ENCODE data around the gene EIF4G3. TPM values are rescaled to one million over a fixed set of nuclear protein-coding genes. Genes with fewer than 3 reads are reported as not detected.

The EIF4G3 gene
- total and polyA plus RNA-seq, 5 donors, result 17.9 to 48.5 (median 42.7) TPM

DNA sequence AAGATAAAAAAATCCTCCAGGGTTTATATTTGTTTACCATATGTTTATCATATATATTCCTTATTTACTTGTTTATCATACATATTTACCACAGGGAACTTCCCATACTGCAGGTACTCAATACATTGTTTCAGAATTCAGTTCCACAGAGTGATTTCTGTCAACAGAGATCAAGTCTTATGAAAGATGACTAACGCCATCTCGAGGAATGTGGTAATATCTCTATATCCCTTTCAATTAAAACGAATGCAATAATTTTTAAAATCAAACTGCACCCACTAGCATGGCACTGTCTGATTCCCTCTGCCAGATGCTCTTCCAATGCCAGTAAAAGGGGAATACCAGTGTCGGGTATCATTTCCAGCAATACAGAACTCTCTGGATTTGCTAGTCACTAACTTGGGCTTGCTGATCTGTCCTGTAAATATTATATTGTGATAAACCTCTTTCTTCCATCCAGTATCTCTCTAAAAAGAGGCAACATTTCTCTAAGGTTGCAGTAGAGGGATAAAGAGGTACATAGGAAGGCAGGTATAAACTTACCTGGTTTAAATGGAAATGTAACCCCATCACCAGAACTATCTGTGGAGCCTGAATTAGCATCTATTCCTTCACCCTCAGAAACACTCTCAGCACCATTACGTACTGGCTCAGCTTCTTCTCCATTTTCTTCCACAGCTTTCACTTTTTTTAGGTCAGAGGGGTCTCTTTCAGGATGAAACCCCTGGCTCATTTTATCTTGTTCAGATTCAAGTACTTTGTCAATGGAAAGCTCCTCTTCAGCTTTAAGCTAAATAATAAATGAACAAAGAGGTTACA, 277.3 kb downstream of the EIF4G3 start:
- H3K27me3 ChIP-seq (ENCODE audit: control insufficient read depth, insufficient read depth), result no peaks in the 10 kb centered on the region
- ATAC-seq, result no peak
- 93% methylated on average over 5 of the region's 5 CpGs for WGBS
- no peak overlapping the region for H3K4me3 ChIP-seq (ENCODE audit: low read length)
- DNase-seq, result no peak
- no peaks in the 10 kb centered on the region for H3K4me1 ChIP-seq (ENCODE audit: control insufficient read depth, insufficient read depth, low read length)
- no peaks in the 10 kb centered on the region for H3K9me3 ChIP-seq (ENCODE audit: control insufficient read depth, low read length)
- intact Hi-C loops (cut with DNase I), result no loop called here
- H3K27ac ChIP-seq (ENCODE audit: low read length), result no peak overlapping the region

DNA sequence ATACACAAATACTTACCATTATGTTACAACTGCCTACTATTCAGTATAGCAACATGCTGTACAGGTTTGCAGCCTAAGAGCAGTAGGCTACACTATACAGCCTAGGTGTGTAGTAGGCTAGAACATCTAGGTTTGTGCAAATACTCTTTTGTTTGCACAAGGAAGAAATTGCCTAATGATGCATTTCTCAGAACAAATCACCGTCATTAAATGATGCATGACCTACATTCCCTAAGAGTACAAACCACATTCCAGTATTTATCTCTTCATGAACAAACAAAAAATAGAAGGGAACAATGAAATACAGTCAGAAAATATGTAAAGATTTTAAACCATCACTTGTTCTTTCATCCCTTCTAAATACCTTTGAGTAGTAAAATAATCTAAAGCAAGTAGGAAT, 279.9 kb downstream of the EIF4G3 start:
- Histone ChIP-seq H3K9me3 (ENCODE audit: control insufficient read depth, low read length) (no peaks in the 10 kb centered on the region), H3K4me3 (ENCODE audit: low read length) (no peak overlapping the region), H3K27ac (ENCODE audit: low read length) (no peak overlapping the region), H3K4me1 (ENCODE audit: control insufficient read depth, insufficient read depth, low read length) (no peaks in the 10 kb centered on the region), H3K27me3 (ENCODE audit: control insufficient read depth, insufficient read depth) (no peaks in the 10 kb centered on the region)
- WGBS, result 72% methylated on average over 1 of the region's 1 CpG
- DNase-seq (no peak), ATAC-seq (no peak)
- intact Hi-C loops (cut with DNase I), result no loop called here

DNA sequence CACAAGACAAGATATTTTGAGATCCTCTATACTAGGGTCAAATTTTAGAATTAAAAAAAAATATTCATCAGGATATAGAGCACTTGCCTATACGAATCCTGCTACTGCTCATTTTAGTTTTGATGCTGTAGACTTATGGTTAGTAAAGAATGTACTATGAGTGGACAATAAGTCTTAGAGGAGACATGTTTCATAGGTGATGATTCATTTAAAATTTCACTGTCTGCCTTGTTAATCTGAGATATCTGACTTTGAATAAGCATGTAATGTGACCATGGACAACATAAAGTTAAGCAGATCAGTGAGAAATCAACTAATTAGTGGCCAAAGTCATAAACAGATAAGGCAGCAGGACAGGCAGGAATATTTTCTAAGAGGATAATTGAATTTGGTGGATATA, 282.8 kb downstream of the EIF4G3 start:
- no peak for ATAC-seq
- 89% methylated on average over 1 of the region's 1 CpG for WGBS
- Histone ChIP-seq H3K27me3 (ENCODE audit: control insufficient read depth, insufficient read depth) (no peaks in the 10 kb centered on the region), H3K4me1 (ENCODE audit: control insufficient read depth, insufficient read depth, low read length) (no peaks in the 10 kb centered on the region), H3K4me3 (ENCODE audit: low read length) (no peak overlapping the region), H3K9me3 (ENCODE audit: control insufficient read depth, low read length) (no peaks in the 10 kb centered on the region), H3K27ac (ENCODE audit: low read length) (no peak overlapping the region)
- no peak for DNase-seq
- intact Hi-C loops (cut with DNase I), result no loop called here

DNA sequence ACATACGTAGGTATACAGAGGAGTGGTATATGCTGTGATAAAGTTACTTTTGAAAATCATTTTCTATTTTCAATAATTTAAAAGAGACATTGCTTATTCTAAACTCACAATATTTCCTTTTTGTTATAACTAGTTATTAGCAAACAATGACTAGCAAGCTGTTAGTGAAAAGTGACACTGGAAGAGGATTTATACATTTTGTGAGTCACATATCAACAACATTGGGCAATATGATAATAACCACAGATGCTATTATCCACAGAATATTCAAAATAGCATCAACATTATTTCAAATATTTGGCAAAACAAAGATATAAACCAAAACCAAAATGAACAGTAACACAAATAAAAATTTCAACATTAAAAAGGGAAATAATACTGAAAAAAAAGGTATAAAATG, 285.6 kb downstream of the EIF4G3 start:
- no peaks in the 10 kb centered on the region for H3K27me3 ChIP-seq (ENCODE audit: control insufficient read depth, insufficient read depth)
- H3K4me3 ChIP-seq (ENCODE audit: low read length), result no peak overlapping the region
- DNase-seq (no peak), ATAC-seq (no peak)
- intact Hi-C loops (cut with DNase I), result no loop called here
- no peak overlapping the region for H3K27ac ChIP-seq (ENCODE audit: low read length)
- H3K9me3 ChIP-seq (ENCODE audit: control insufficient read depth, low read length), result no peaks in the 10 kb centered on the region
- WGBS, result 96% methylated on average over 1 of the region's 1 CpG
- H3K4me1 ChIP-seq (ENCODE audit: control insufficient read depth, insufficient read depth, low read length), result no peaks in the 10 kb centered on the region

DNA sequence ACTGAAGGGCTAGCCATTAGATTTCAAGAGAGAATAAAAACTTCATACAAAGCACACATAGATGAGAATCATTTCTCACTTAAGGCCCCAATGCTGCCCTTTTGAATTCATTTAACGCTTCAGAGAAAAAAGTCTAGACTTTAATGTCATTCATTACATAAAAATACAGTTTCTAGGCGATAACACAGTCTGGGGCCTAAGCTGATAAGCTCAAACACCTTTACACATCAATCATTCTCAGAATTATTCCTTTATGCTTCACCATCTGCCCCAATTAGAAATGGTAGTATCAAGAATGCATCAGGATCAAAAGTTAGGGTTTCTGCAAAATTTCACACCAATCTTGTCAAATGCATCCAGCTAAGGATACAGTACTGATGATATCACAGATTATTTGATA, 289.5 kb downstream of the EIF4G3 start:
- WGBS, result 95% methylated on average over 2 of the region's 2 CpGs
- Histone ChIP-seq H3K4me1 (ENCODE audit: control insufficient read depth, insufficient read depth, low read length) (no peaks in the 10 kb centered on the region), H3K27me3 (ENCODE audit: control insufficient read depth, insufficient read depth) (no peaks in the 10 kb centered on the region), H3K4me3 (ENCODE audit: low read length) (no peak overlapping the region), H3K27ac (ENCODE audit: low read length) (no peak overlapping the region), H3K9me3 (ENCODE audit: control insufficient read depth, low read length) (no peaks in the 10 kb centered on the region)
- DNase-seq (no peak), ATAC-seq (no peak)
- intact Hi-C loops (cut with DNase I), result no loop called here

DNA sequence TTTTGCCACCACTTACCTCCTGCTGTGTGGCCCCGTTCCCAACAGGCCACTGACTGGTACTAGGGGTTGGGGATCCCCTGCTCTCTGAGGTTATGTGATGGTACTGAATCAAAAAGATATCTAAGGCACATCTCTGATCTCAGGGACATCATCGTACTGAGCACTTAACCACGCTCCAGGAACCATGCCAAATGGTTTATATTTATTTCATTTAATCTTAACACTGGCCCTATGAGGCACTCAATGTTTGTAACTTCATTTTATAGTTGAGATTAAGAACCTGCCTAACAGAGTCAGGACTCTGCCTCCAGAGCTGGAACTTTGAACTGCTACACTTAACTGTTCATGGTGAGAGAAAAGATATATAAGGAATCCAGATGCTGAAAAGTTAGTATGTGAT, 291.6 kb downstream of the EIF4G3 start:
- no peaks in the 10 kb centered on the region for H3K4me1 ChIP-seq (ENCODE audit: control insufficient read depth, insufficient read depth, low read length)
- DNase-seq (no peak), ATAC-seq (no peak)
- WGBS, result 71% methylated on average over 3 of the region's 3 CpGs
- H3K4me3 ChIP-seq (ENCODE audit: low read length), result no peak overlapping the region
- H3K27ac ChIP-seq (ENCODE audit: low read length), result no peak overlapping the region
- intact Hi-C loops (cut with DNase I), result no loop called here
- no peaks in the 10 kb centered on the region for H3K9me3 ChIP-seq (ENCODE audit: control insufficient read depth, low read length)
- H3K27me3 ChIP-seq (ENCODE audit: control insufficient read depth, insufficient read depth), result no peaks in the 10 kb centered on the region

DNA sequence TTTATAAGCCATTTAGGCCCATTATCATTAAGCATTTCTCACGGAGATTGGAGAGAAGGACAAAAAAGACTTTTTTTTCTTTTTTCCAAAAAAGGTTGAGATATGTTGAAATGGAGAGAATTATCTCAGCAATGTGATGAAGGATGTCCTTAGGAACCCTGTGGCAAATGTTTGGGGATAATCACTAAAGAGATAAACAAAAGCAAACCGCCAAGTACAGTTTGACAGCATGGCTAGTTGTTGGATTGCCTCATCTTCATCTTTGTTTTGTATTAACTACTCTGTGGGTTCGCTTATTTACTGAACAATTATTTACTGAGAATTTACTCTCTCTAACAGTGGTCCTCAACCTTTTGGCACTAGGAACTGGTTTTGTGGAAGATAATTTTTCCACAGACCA, 292.2 kb downstream of the EIF4G3 start:
- WGBS, result 82% methylated on average over 3 of the region's 3 CpGs

DNA sequence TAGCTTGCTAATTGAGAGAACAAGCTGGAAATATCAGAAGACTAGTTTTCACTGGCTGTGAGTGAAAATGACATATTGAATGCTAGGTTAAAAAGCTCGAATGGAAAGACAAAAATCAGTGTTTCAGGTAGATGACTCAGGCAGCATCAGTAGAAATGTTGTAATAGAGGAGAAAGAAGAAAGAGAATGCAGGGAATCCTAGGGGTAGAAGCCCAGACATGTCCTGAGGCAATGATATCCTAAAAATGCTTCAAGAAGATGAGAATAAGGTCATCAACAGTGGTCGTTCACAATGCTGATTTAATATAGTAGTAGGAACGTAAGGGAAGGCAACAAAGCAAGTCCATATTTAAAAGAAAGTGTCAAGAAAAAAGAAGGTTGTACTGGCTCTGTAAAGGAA, 292.9 kb downstream of the EIF4G3 start:
- intact Hi-C loops (cut with DNase I), result no loop called here
- WGBS, result 89% methylated on average over 3 of the region's 3 CpGs
- H3K4me3 ChIP-seq (ENCODE audit: low read length), result no peak overlapping the region
- H3K9me3 ChIP-seq (ENCODE audit: control insufficient read depth, low read length), result no peaks in the 10 kb centered on the region
- H3K4me1 ChIP-seq (ENCODE audit: control insufficient read depth, insufficient read depth, low read length), result no peaks in the 10 kb centered on the region
- no peak overlapping the region for H3K27ac ChIP-seq (ENCODE audit: low read length)
- no peaks in the 10 kb centered on the region for H3K27me3 ChIP-seq (ENCODE audit: control insufficient read depth, insufficient read depth)
- DNase-seq, result no peak
- ATAC-seq, result no peak

More for the DNA sequence above, 292.2 kb downstream of the EIF4G3 start:
- Histone ChIP-seq H3K9me3 (ENCODE audit: control insufficient read depth, low read length) (no peaks in the 10 kb centered on the region), H3K4me1 (ENCODE audit: control insufficient read depth, insufficient read depth, low read length) (no peaks in the 10 kb centered on the region), H3K4me3 (ENCODE audit: low read length) (no peak overlapping the region), H3K27ac (ENCODE audit: low read length) (no peak overlapping the region), H3K27me3 (ENCODE audit: control insufficient read depth, insufficient read depth) (no peaks in the 10 kb centered on the region)
- DNase-seq (no peak), ATAC-seq (no peak)
- intact Hi-C loops (cut with DNase I), result no loop called here

DNA sequence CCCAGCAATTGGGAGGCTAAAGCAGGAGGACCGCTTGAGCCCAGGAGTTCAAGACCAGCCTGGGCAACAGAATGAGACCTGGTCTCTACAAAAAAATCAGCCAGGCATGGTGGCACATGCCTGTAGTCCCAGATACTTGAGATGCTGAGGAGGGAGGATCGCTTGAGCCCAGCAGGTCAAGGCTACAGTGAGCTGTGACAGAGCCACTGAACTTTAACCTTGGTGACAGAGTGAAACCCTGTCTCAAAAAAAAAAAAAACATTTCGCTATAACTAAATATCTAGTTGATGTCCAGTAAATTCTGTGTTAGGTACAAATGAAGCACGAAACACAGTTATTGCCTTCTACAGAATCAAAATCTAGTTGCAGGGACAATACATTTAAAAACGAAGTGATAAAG, 293.9 kb downstream of the EIF4G3 start:
- H3K9me3 ChIP-seq (ENCODE audit: control insufficient read depth, low read length), result no peaks in the 10 kb centered on the region
- no peak overlapping the region for H3K4me3 ChIP-seq (ENCODE audit: low read length)
- DNase-seq (no peak), ATAC-seq (no peak)
- H3K4me1 ChIP-seq (ENCODE audit: control insufficient read depth, insufficient read depth, low read length), result no peaks in the 10 kb centered on the region
- H3K27me3 ChIP-seq (ENCODE audit: control insufficient read depth, insufficient read depth), result no peaks in the 10 kb centered on the region
- H3K27ac ChIP-seq (ENCODE audit: low read length), result no peak overlapping the region
- whole genome bisulfite sequencing, result 96% methylated on average over 5 of the region's 5 CpGs
- intact Hi-C loops (cut with DNase I), result no loop called here

DNA sequence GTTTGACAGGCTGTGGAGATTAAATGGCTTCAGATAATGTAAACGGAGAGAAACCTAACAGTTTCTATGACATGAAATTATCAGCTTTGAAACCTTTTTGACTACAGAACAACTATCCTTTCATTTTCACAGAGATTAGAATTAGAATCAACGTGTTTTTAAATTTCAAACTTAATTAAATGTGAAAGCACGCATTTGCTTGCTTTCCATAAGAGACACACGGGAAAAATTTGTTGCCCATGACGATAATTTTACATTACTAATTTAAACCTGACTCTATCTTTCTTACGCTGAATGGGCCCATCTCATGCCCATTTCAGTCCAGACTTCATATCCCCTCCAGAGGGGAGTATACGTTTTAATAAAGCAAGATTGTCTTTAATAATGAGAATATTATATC, 297.9 kb downstream of the EIF4G3 start:
- H3K9me3 ChIP-seq (ENCODE audit: control insufficient read depth, low read length), result no peaks in the 10 kb centered on the region
- DNase-seq, result no peak
- ATAC-seq, result no peak
- H3K4me1 ChIP-seq (ENCODE audit: control insufficient read depth, insufficient read depth, low read length), result no peaks in the 10 kb centered on the region
- WGBS, result 95% methylated on average over 7 of the region's 7 CpGs
- H3K27me3 ChIP-seq (ENCODE audit: control insufficient read depth, insufficient read depth), result no peaks in the 10 kb centered on the region
- no peak overlapping the region for H3K4me3 ChIP-seq (ENCODE audit: low read length)
- H3K27ac ChIP-seq (ENCODE audit: low read length), result no peak overlapping the region
- intact Hi-C loops (cut with DNase I), result no loop called here

DNA sequence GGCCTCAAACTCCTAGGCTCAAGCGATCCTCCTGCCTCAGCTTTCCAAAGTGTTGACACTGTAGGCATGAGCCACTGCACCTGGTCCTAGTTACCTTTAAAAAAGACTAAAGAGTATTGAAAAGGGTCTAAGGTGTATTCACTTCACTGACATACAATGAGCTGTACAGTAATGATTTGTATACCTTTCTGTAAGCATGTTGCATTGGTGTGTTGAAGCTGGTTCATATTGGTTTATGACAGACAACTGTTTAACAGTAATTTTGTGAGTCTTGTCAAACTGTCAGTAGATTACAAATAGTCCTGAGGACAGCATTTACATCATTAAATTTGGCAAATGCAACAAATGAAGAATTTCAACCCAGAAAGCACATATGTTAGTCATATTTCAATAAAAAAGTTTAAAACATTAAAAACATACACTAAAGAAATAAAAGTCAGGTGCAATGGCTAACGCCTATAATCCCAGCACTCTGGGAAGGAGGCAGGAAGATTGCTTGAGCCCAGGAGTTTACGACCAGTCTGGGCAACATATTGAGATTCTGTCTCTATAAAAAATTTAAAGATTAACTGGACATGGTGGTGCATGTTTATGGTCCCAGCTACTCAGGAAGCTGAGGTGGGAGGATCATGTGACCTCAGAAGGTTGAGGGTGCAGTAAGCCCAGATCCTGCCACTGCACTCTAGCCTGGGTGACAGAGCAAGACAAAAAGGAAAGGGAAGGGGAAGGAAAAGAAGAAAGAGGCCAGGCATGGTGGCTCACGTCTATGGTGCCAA, 301.3 kb downstream of the EIF4G3 start:
- DNase-seq, result no peak
- Histone ChIP-seq H3K27ac (ENCODE audit: low read length) (no peak overlapping the region), H3K4me3 (ENCODE audit: low read length) (no peak overlapping the region), H3K4me1 (ENCODE audit: control insufficient read depth, insufficient read depth, low read length) (no peaks in the 10 kb centered on the region), H3K27me3 (ENCODE audit: control insufficient read depth, insufficient read depth) (no peaks in the 10 kb centered on the region), H3K9me3 (ENCODE audit: control insufficient read depth, low read length) (no peaks in the 10 kb centered on the region)
- WGBS, result 89% methylated on average over 4 of the region's 4 CpGs
- intact Hi-C loops (cut with DNase I), result no loop called here
- ATAC-seq, result no peak

Data from right cardiac atrium (tissue), 5 donors.